Measurements from ENCODE around the gene RAB34. TPM values are rescaled to one million over a fixed set of nuclear protein-coding genes. Genes with fewer than 3 reads are reported as not detected.

RAB34 gene
- total and polyA plus RNA-seq, 9 of the 15 experiments (the other 6 are each of a cell fraction or from before 2014, with no cell fraction given), result 0.07 to 3.8 (median 0.46) TPM; not detected in 1

DNA sequence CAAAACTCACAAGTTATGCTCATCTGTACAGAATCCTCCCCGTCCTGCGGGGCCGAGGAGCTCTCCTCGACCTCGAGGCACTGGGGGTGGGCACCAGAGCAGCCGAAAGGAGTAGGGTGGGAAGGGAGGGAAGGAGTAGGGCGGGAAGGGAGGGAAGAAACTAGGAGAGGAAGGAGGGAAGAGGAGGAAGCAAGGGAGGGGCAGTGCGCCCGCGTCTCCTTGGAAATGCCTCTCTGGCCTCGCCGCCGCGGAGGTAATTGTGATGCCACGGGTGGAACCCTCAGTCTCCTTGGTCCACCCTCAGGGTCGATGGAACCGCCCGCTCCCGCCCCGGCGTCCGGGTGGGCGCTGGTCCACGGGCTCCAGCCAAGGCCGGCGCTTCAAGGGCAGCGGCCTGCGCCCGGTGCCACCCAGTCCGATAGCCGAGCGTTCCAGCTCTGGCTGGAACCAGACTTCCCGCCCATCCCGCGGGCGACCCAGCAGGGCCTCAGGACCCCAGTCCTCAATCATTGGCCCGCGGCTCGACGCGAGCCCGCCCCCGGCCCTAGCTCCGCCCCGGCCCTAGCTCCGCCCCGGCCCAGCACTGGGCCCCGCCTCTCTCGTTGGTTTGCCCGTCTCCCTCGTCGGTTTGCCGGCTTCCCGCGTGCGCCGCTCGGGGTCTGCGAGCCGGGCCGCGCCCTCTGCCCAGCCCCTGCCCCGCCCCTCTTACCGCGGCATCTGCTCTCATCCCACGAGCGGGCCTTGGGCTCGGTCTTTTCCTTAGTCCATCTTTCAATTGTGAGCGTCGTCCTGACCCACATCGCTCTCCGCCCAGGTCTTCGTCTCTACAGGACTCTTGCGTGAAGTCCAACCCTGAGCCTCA, 6.6 kb downstream of the RAB34 start (continued):
- TF ChIP-seq, protein P1, sequence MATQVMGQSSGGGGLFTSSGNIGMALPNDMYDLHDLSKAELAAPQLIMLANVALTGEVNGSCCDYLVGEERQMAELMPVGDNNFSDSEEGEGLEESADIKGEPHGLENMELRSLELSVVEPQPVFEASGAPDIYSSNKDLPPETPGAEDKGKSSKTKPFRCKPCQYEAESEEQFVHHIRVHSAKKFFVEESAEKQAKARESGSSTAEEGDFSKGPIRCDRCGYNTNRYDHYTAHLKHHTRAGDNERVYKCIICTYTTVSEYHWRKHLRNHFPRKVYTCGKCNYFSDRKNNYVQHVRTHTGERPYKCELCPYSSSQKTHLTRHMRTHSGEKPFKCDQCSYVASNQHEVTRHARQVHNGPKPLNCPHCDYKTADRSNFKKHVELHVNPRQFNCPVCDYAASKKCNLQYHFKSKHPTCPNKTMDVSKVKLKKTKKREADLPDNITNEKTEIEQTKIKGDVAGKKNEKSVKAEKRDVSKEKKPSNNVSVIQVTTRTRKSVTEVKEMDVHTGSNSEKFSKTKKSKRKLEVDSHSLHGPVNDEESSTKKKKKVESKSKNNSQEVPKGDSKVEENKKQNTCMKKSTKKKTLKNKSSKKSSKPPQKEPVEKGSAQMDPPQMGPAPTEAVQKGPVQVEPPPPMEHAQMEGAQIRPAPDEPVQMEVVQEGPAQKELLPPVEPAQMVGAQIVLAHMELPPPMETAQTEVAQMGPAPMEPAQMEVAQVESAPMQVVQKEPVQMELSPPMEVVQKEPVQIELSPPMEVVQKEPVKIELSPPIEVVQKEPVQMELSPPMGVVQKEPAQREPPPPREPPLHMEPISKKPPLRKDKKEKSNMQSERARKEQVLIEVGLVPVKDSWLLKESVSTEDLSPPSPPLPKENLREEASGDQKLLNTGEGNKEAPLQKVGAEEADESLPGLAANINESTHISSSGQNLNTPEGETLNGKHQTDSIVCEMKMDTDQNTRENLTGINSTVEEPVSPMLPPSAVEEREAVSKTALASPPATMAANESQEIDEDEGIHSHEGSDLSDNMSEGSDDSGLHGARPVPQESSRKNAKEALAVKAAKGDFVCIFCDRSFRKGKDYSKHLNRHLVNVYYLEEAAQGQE (IDR thresholded peaks at IDR 0.05; ENCODE audit: borderline replicate concordance), result peak; percentile 89
- TF ChIP-seq, protein P1 (CRISPR knock-in tag; IDR thresholded peaks at IDR 0.05; ENCODE audit: low read depth), result no peak
- TF ChIP-seq COPS2 (conservative IDR thresholded peaks at IDR 0.05) (no peak), DACH1 (IDR thresholded peaks at IDR 0.05; ENCODE audit: partially characterized antibody) (no peak)
- TF ChIP-seq, protein P2, sequence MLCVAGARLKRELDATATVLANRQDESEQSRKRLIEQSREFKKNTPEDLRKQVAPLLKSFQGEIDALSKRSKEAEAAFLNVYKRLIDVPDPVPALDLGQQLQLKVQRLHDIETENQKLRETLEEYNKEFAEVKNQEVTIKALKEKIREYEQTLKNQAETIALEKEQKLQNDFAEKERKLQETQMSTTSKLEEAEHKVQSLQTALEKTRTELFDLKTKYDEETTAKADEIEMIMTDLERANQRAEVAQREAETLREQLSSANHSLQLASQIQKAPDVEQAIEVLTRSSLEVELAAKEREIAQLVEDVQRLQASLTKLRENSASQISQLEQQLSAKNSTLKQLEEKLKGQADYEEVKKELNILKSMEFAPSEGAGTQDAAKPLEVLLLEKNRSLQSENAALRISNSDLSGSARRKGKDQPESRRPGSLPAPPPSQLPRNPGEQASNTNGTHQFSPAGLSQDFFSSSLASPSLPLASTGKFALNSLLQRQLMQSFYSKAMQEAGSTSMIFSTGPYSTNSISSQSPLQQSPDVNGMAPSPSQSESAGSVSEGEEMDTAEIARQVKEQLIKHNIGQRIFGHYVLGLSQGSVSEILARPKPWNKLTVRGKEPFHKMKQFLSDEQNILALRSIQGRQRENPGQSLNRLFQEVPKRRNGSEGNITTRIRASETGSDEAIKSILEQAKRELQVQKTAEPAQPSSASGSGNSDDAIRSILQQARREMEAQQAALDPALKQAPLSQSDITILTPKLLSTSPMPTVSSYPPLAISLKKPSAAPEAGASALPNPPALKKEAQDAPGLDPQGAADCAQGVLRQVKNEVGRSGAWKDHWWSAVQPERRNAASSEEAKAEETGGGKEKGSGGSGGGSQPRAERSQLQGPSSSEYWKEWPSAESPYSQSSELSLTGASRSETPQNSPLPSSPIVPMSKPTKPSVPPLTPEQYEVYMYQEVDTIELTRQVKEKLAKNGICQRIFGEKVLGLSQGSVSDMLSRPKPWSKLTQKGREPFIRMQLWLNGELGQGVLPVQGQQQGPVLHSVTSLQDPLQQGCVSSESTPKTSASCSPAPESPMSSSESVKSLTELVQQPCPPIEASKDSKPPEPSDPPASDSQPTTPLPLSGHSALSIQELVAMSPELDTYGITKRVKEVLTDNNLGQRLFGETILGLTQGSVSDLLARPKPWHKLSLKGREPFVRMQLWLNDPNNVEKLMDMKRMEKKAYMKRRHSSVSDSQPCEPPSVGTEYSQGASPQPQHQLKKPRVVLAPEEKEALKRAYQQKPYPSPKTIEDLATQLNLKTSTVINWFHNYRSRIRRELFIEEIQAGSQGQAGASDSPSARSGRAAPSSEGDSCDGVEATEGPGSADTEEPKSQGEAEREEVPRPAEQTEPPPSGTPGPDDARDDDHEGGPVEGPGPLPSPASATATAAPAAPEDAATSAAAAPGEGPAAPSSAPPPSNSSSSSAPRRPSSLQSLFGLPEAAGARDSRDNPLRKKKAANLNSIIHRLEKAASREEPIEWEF (CRISPR knock-in tag; IDR thresholded peaks at IDR 0.05), result no peak
- TF ChIP-seq, protein P3, sequence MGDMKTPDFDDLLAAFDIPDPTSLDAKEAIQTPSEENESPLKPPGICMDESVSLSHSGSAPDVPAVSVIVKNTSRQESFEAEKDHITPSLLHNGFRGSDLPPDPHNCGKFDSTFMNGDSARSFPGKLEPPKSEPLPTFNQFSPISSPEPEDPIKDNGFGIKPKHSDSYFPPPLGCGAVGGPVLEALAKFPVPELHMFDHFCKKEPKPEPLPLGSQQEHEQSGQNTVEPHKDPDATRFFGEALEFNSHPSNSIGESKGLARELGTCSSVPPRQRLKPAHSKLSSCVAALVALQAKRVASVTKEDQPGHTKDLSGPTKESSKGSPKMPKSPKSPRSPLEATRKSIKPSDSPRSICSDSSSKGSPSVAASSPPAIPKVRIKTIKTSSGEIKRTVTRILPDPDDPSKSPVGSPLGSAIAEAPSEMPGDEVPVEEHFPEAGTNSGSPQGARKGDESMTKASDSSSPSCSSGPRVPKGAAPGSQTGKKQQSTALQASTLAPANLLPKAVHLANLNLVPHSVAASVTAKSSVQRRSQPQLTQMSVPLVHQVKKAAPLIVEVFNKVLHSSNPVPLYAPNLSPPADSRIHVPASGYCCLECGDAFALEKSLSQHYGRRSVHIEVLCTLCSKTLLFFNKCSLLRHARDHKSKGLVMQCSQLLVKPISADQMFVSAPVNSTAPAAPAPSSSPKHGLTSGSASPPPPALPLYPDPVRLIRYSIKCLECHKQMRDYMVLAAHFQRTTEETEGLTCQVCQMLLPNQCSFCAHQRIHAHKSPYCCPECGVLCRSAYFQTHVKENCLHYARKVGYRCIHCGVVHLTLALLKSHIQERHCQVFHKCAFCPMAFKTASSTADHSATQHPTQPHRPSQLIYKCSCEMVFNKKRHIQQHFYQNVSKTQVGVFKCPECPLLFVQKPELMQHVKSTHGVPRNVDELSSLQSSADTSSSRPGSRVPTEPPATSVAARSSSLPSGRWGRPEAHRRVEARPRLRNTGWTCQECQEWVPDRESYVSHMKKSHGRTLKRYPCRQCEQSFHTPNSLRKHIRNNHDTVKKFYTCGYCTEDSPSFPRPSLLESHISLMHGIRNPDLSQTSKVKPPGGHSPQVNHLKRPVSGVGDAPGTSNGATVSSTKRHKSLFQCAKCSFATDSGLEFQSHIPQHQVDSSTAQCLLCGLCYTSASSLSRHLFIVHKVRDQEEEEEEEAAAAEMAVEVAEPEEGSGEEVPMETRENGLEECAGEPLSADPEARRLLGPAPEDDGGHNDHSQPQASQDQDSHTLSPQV (IDR thresholded peaks at IDR 0.05), result peak; percentile 90
